ENCODE results near the gene PARVA. TPM values are rescaled to one million over a fixed set of nuclear protein-coding genes. Genes with fewer than 3 reads are reported as not detected.

PARVA gene
- total and polyA plus RNA-seq, 9 of the 15 experiments (the other 6 are each of a cell fraction or from before 2014, with no cell fraction given), result 0.11 TPM; not detected in 8

DNA sequence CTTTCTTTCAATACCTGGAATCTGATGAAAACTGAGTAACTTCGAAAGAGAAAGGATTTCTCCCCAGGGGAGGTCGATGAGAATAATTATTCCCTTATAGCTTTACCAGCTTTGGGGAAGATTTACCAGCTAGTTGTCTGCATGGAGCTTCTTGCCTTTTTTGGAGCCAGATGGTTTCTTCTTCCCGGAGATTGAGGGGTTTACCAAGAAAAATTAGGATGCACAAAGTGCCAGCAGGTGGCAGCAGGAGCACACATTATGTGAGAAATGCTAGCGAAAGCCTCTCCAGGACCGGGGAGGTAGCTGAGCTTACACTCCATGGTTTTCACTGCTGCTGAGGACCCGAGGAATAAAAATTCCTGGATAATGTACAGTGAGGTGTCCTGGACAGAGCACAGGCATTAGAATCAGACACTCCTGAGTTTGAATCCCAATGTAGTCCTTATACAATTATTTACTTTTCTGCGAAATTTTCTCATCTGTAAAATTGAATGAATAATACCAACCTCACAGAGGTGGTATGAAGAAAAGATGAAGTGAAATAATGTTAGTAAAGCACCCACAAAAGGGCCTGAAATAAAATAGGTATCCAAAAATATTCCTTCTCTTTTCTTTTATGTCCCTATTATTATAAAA lies 46.0 kb upstream of the PARVA start (continued):
- TF ChIP-seq, protein P1, sequence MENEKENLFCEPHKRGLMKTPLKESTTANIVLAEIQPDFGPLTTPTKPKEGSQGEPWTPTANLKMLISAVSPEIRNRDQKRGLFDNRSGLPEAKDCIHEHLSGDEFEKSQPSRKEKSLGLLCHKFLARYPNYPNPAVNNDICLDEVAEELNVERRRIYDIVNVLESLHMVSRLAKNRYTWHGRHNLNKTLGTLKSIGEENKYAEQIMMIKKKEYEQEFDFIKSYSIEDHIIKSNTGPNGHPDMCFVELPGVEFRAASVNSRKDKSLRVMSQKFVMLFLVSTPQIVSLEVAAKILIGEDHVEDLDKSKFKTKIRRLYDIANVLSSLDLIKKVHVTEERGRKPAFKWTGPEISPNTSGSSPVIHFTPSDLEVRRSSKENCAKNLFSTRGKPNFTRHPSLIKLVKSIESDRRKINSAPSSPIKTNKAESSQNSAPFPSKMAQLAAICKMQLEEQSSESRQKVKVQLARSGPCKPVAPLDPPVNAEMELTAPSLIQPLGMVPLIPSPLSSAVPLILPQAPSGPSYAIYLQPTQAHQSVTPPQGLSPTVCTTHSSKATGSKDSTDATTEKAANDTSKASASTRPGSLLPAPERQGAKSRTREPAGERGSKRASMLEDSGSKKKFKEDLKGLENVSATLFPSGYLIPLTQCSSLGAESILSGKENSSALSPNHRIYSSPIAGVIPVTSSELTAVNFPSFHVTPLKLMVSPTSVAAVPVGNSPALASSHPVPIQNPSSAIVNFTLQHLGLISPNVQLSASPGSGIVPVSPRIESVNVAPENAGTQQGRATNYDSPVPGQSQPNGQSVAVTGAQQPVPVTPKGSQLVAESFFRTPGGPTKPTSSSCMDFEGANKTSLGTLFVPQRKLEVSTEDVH (IDR thresholded peaks at IDR 0.05; ENCODE audit: low read depth, partially characterized antibody), result no peak
- TF ChIP-seq RFX7 (CRISPR knock-in tag; IDR thresholded peaks at IDR 0.05) (no peak), ESRRB (CRISPR knock-in tag; IDR thresholded peaks at IDR 0.05; ENCODE audit: borderline replicate concordance) (no peak), MBD2 (IDR thresholded peaks at IDR 0.05; ENCODE audit: borderline replicate concordance, low read depth) (no peak), ZNF133 (CRISPR knock-in tag; IDR thresholded peaks at IDR 0.05) (no peak), EGR1 (conservative IDR thresholded peaks at IDR 0.05) (no peak), RAD21 (CRISPR knock-in tag; conservative IDR thresholded peaks at IDR 0.05 in 1 of 2, IDR thresholded peaks at IDR 0.05 in 1 of 2) (peak; percentile 89 to 91), HSF4 (CRISPR knock-in tag; IDR thresholded peaks at IDR 0.05; ENCODE audit: borderline replicate concordance) (no peak), GTF2A2 (tag; IDR thresholded peaks at IDR 0.05) (no peak), ZNF766 (CRISPR knock-in tag; conservative IDR thresholded peaks at IDR 0.05) (0 out of 2 replicates have a peak, but pooled peaks have one; percentile 29), ZNF143 (CRISPR knock-in tag; IDR thresholded peaks at IDR 0.05) (no peak), ZNF316 (IDR thresholded peaks at IDR 0.05) (no peak)
- TF ChIP-seq, protein P2, sequence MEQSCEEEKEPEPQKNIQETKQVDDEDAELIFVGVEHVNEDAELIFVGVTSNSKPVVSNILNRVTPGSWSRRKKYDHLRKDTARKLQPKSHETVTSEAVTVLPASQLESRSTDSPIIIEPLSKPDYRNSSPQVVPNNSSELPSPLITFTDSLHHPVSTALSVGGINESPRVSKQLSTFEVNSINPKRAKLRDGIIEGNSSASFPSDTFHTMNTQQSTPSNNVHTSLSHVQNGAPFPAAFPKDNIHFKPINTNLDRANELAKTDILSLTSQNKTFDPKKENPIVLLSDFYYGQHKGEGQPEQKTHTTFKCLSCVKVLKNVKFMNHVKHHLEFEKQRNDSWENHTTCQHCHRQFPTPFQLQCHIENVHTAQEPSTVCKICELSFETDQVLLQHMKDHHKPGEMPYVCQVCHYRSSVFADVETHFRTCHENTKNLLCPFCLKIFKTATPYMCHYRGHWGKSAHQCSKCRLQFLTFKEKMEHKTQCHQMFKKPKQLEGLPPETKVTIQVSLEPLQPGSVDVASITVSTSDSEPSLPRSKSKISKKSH (CRISPR knock-in tag; IDR thresholded peaks at IDR 0.05), result no peak
- TF ChIP-seq, protein P3, sequence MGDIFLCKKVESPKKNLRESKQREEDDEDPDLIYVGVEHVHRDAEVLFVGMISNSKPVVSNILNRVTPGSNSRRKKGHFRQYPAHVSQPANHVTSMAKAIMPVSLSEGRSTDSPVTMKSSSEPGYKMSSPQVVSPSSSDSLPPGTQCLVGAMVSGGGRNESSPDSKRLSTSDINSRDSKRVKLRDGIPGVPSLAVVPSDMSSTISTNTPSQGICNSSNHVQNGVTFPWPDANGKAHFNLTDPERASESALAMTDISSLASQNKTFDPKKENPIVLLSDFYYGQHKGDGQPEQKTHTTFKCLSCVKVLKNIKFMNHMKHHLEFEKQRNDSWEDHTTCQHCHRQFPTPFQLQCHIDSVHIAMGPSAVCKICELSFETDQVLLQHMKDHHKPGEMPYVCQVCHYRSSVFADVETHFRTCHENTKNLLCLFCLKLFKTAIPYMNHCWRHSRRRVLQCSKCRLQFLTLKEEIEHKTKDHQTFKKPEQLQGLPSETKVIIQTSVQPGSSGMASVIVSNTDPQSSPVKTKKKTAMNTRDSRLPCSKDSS (IDR thresholded peaks at IDR 0.05; ENCODE audit: low read depth, partially characterized antibody), result no peak
- TF ChIP-seq, protein P4, sequence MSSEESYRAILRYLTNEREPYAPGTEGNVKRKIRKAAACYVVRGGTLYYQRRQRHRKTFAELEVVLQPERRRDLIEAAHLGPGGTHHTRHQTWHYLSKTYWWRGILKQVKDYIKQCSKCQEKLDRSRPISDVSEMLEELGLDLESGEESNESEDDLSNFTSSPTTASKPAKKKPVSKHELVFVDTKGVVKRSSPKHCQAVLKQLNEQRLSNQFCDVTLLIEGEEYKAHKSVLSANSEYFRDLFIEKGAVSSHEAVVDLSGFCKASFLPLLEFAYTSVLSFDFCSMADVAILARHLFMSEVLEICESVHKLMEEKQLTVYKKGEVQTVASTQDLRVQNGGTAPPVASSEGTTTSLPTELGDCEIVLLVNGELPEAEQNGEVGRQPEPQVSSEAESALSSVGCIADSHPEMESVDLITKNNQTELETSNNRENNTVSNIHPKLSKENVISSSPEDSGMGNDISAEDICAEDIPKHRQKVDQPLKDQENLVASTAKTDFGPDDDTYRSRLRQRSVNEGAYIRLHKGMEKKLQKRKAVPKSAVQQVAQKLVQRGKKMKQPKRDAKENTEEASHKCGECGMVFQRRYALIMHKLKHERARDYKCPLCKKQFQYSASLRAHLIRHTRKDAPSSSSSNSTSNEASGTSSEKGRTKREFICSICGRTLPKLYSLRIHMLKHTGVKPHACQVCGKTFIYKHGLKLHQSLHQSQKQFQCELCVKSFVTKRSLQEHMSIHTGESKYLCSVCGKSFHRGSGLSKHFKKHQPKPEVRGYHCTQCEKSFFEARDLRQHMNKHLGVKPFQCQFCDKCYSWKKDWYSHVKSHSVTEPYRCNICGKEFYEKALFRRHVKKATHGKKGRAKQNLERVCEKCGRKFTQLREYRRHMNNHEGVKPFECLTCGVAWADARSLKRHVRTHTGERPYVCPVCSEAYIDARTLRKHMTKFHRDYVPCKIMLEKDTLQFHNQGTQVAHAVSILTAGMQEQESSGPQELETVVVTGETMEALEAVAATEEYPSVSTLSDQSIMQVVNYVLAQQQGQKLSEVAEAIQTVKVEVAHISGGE (CRISPR knock-in tag; IDR thresholded peaks at IDR 0.05), result no peak
- TF ChIP-seq, protein P5, sequence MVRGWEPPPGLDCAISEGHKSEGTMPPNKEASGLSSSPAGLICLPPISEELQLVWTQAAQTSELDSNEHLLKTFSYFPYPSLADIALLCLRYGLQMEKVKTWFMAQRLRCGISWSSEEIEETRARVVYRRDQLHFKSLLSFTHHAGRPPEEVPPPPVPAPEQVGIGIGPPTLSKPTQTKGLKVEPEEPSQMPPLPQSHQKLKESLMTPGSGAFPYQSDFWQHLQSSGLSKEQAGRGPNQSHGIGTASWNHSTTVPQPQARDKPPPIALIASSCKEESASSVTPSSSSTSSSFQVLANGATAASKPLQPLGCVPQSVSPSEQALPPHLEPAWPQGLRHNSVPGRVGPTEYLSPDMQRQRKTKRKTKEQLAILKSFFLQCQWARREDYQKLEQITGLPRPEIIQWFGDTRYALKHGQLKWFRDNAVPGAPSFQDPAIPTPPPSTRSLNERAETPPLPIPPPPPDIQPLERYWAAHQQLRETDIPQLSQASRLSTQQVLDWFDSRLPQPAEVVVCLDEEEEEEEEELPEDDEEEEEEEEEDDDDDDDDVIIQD (CRISPR knock-in tag; IDR thresholded peaks at IDR 0.05), result no peak

Measured in K562 (cell line).